Measurements from ENCODE around the gene FBXO45. TPM values are rescaled to one million over a fixed set of nuclear protein-coding genes. Genes with fewer than 3 reads are reported as not detected.

FBXO45 gene, protein sequence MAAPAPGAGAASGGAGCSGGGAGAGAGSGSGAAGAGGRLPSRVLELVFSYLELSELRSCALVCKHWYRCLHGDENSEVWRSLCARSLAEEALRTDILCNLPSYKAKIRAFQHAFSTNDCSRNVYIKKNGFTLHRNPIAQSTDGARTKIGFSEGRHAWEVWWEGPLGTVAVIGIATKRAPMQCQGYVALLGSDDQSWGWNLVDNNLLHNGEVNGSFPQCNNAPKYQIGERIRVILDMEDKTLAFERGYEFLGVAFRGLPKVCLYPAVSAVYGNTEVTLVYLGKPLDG
- polyA plus RNA-seq (2011; rRNA removed) (12.8 and 19.4 TPM in 2 replicates), polyA plus RNA-seq (2017; fragmentation: RNase III; extraction: RNeasy Plus Mini Kit Qiagen cat#74134 plus additional on column Dnase treatment) (6.6 to 7.4 TPM (median 6.8 TPM) in 3 replicates), polyA minus RNA-seq (2011; rRNA and poly(A)+ RNA removed) (4.2 and 4.5 TPM in 2 replicates)
- polyA plus RNA-seq (2012; cell fraction: cytosol; rRNA removed) = 2.8 and 3.1 TPM in 2 replicates
- polyA plus RNA-seq (2012; cell fraction: nucleus; rRNA removed) = 0.91 and 1.2 TPM in 2 replicates

DNA sequence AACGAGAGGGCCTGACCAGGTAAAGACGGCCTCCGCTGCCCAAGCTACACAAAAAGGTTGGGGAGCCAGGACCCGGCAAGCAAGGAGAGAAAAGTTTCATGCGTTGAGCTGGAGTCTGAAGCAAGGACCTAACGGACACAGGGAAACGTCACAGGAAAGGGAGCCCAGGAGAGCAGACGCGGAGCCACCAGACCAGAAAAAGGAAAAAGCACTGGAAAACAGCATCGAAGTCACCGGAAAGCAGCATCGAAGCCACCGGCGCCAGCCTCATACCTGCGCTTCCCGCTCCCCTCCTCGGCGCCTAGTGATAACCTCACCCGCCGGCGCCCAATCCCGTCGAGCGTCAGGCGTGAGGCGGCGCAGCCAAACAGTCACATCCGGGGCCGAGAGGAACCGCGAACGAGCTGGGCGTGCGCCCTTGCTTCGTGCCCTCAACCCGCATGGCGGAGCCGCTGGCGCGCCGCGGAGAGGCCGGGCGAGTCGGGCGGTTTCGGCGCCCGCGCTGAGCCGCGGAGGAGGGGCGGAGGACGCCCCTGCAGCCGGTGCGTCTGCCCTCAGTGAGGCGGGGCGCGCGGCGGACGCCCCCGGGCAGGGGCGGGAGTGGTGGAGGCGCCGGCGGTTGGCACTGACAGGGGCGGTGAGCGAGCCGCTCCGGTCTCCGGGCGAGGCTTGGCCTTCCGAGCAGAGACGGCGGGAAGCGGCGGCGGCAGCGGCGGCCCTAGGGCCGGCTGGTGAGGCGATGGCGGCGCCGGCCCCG lies at the start of gene FBXO45, which contains the start of gene WDR53:
TSS of gene FBXO45 (plus strand) at position 415 of the 757 bp plus-strand sequence. CDS start at position 740, 325 bp downstream.
TSS of gene WDR53 (minus strand) at position 309 of the 757 bp plus-strand sequence. CDS start 7,079 bp downstream, outside the sequence.
- peak within 1 kb of the TSS; percentile 79 to 93 for H3K27ac ChIP-seq
- TF ChIP-seq JUNB (IDR thresholded peaks at IDR 0.05) = no peak
- peak; percentile 47; the same call in 1 of the 2 replicates for TF ChIP-seq PHF8 (IDR thresholded peaks at IDR 0.05; ENCODE audit: borderline replicate concordance, low read depth)
- peak; percentile 92 for TF ChIP-seq KDM5A (IDR thresholded peaks at IDR 0.05)
- TF ChIP-seq, protein P1, sequence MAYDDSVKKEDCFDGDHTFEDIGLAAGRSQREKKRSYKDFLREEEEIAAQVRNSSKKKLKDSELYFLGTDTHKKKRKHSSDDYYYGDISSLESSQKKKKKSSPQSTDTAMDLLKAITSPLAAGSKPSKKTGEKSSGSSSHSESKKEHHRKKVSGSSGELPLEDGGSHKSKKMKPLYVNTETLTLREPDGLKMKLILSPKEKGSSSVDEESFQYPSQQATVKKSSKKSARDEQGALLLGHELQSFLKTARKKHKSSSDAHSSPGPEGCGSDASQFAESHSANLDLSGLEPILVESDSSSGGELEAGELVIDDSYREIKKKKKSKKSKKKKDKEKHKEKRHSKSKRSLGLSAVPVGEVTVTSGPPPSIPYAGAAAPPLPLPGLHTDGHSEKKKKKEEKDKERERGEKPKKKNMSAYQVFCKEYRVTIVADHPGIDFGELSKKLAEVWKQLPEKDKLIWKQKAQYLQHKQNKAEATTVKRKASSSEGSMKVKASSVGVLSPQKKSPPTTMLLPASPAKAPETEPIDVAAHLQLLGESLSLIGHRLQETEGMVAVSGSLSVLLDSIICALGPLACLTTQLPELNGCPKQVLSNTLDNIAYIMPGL (CRISPR knock-in tag; IDR thresholded peaks at IDR 0.05; ENCODE audit: borderline replicate concordance) = no peak
- no peak for TF ChIP-seq EHF (CRISPR knock-in tag; IDR thresholded peaks at IDR 0.05)
- TF ChIP-seq, protein P2, sequence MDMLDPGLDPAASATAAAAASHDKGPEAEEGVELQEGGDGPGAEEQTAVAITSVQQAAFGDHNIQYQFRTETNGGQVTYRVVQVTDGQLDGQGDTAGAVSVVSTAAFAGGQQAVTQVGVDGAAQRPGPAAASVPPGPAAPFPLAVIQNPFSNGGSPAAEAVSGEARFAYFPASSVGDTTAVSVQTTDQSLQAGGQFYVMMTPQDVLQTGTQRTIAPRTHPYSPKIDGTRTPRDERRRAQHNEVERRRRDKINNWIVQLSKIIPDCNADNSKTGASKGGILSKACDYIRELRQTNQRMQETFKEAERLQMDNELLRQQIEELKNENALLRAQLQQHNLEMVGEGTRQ (IDR thresholded peaks at IDR 0.05) = no peak
- no peak for TF ChIP-seq EP300 (IDR thresholded peaks at IDR 0.05)
- no peak for TF ChIP-seq HEYL (CRISPR knock-in tag; IDR thresholded peaks at IDR 0.05)
- TF ChIP-seq RNF2 (IDR thresholded peaks at IDR 0.05; ENCODE audit: borderline replicate concordance, low read depth) = no peak
- no peak for TF ChIP-seq ESRRA (IDR thresholded peaks at IDR 0.05; ENCODE audit: borderline replicate concordance, low read length)
- no peak for TF ChIP-seq CHD2 (IDR thresholded peaks at IDR 0.05; ENCODE audit: low read length, partially characterized antibody)
- no peak for TF ChIP-seq NFE2L2 (conservative IDR thresholded peaks at IDR 0.05; ENCODE audit: low read length)
- TF ChIP-seq, protein P3, sequence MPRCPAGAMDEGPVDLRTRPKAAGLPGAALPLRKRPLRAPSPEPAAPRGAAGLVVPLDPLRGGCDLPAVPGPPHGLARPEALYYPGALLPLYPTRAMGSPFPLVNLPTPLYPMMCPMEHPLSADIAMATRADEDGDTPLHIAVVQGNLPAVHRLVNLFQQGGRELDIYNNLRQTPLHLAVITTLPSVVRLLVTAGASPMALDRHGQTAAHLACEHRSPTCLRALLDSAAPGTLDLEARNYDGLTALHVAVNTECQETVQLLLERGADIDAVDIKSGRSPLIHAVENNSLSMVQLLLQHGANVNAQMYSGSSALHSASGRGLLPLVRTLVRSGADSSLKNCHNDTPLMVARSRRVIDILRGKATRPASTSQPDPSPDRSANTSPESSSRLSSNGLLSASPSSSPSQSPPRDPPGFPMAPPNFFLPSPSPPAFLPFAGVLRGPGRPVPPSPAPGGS (IDR thresholded peaks at IDR 0.05) = peak; percentile 40; the same call in 1 of the 3 replicates
- TF ChIP-seq, protein P4, sequence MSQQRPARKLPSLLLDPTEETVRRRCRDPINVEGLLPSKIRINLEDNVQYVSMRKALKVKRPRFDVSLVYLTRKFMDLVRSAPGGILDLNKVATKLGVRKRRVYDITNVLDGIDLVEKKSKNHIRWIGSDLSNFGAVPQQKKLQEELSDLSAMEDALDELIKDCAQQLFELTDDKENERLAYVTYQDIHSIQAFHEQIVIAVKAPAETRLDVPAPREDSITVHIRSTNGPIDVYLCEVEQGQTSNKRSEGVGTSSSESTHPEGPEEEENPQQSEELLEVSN (IDR thresholded peaks at IDR 0.05; ENCODE audit: borderline replicate concordance, low read depth) = peak; percentile 88
- peak; percentile 48 for TF ChIP-seq POLR2A (IDR thresholded peaks at IDR 0.05; ENCODE audit: low read length)
- TF ChIP-seq, protein P5, sequence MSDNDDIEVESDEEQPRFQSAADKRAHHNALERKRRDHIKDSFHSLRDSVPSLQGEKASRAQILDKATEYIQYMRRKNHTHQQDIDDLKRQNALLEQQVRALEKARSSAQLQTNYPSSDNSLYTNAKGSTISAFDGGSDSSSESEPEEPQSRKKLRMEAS (IDR thresholded peaks at IDR 0.05) = peak; percentile 82
- no peak for TF ChIP-seq RCOR1 (IDR thresholded peaks at IDR 0.05; ENCODE audit: low read depth, low read length)
- TF ChIP-seq JUN (IDR thresholded peaks at IDR 0.05) = peak; percentile 27 to 78; a peak in 1 of 5 replicates
- TF ChIP-seq MYC (IDR thresholded peaks at IDR 0.05; ENCODE audit: borderline replicate concordance, low read length) = 0 out of 2 replicates have a peak, but pooled peaks have one; percentile 57
- peak within 1 kb of the TSS; percentile 86 for H3K4me3 ChIP-seq
- ATAC-seq (peak; percentile 98), DNase-seq (ENCODE audit: low read depth in 1 of 2, low spot score in 1 of 2) (peak; percentile 84 to 91), FAIRE-seq (no peak)
- under 1% methylated on average over 18 of the region's 87 CpGs for WGBS (ENCODE audit: missing lambda C conversion rate)
- POLR2A ChIA-PET = interaction anchor here (0.5 to 1.6 kb wide), 6 partner anchors 13 to 374 kb away, joined by 3 to 11 read pairs (median 4); partner anchors contain the start of genes NCBP2, RNF168 and SENP5
- H3K4me2 ChIP-seq = peak within 1 kb of the TSS; percentile 93
- H3K4me1 ChIP-seq = peaks cover 26% of the 10 kb centered on the region
- CTCF ChIA-PET = interaction anchor here (0.5 to 2.2 kb wide), 6 partner anchors 13 to 401 kb away, joined by 3 to 9 read pairs (median 4); no protein-coding TSS in a partner anchor
- no peaks in the 10 kb centered on the region for H3K9me3 ChIP-seq

All from A549 (cell line).